WTC11 (cell line): ENCODE data around the gene HSPG2. TPM values are rescaled to one million over a fixed set of nuclear protein-coding genes. Genes with fewer than 3 reads are reported as not detected.

Experiments used
- ATAC-seq: fragments of 200-7000 bp; cut with Tn5 transposase; 2 replicates; pipeline ENCODE4 v1.10.0; 2021; ENCODE audit warnings: mild to moderate bottlenecking, moderate library complexity
- CTCF ChIA-PET: fragments of 300-600 bp; sonication (Branson Sonifier 250); formaldehyde crosslinking; loops from one replicate; lab custom pipeline; 2021; ENCODE audit warnings: antibody characterized with exemption; lab: Charles Lee
- POLR2A ChIA-PET: fragments of 350-600 bp; sonication (Branson Sonifier 250); formaldehyde crosslinking; loops from one replicate; lab custom pipeline; 2021; ENCODE audit warnings: antibody characterized with exemption; lab: Charles Lee
- DNase-seq: peaks from one replicate; pipeline ENCODE4 v3.0.0; 2021; ENCODE audit warnings: low spot score
- H3K27ac Mint-ChIP-seq: 2 replicates; pipeline ENCODE4 v1.8.0; 2021; ENCODE audit warnings: mixed read lengths
- H3K27me3 Mint-ChIP-seq: 2 replicates; pipeline ENCODE4 v1.8.0; 2021; ENCODE audit warnings: low read depth, mild to moderate bottlenecking, moderate library complexity, mixed read lengths
- H3K36me3 Mint-ChIP-seq: 2 replicates; pipeline ENCODE4 v1.8.0; 2021; ENCODE audit warnings: mixed read lengths
- H3K4me1 Mint-ChIP-seq: 2 replicates; pipeline ENCODE4 v1.8.0; 2022; ENCODE audit warnings: mixed read lengths
- H3K4me3 Mint-ChIP-seq: 2 replicates; pipeline ENCODE4 v1.8.0; 2021; ENCODE audit warnings: mild to moderate bottlenecking, moderate library complexity, mixed read lengths
- H3K9me3 Mint-ChIP-seq: 2 replicates; pipeline ENCODE4 v1.8.0; 2021; ENCODE audit warnings: mixed read lengths
- EMX1 ChIP-seq: fragments of 250-450 bp; sonication (Bioruptor Pico); IDR thresholded peaks from 2 replicates; pipeline ENCODE4 v1.8.0; 2021; ENCODE audit warnings: mild to moderate bottlenecking
- MXD4 ChIP-seq: fragments of 250-450 bp; sonication (Bioruptor Pico); IDR thresholded peaks from 2 replicates; pipeline ENCODE4 v1.8.0; 2021; ENCODE audit warnings: mild to moderate bottlenecking, moderate library complexity, borderline replicate concordance
- NR1H2 ChIP-seq: sonication (generic); formaldehyde crosslinking; IDR thresholded peaks from 2 replicates; pipeline ENCODE4 v1.9.0; 2021; ENCODE audit warnings: mild to moderate bottlenecking, moderate library complexity, missing genetic modification reagents
- RELA ChIP-seq: sonication (generic); formaldehyde crosslinking; IDR thresholded peaks from 2 replicates; pipeline ENCODE4 v1.8.1; 2022; ENCODE audit warnings: missing genetic modification reagents, mild to moderate bottlenecking, borderline replicate concordance
- ZNF317 ChIP-seq: sonication (generic); formaldehyde crosslinking; IDR thresholded peaks from 2 replicates; pipeline ENCODE4 v1.8.1; 2023; ENCODE audit warnings: low read depth, mild to moderate bottlenecking, moderate library complexity, missing genetic modification reagents, borderline replicate concordance
- total RNA-seq: library from RNA; stranded (reverse); gene quantifications from 3 replicates; pipeline ENCODE4 v1.2.3, GENCODE V29; 2021
- TF ChIP-seq, protein P1 (sequence below): fragments of 250-450 bp; sonication (Bioruptor Pico); IDR thresholded peaks from 2 replicates; pipeline ENCODE4 v2.1.2; 2022; ENCODE audit warnings: mild to moderate bottlenecking, moderate library complexity
- TF ChIP-seq, protein P2 (sequence below): fragments of 250-450 bp; sonication (Bioruptor Pico); IDR thresholded peaks from 2 replicates; pipeline ENCODE4 v1.9.0; 2021; ENCODE audit warnings: mild to moderate bottlenecking, borderline replicate concordance
- TF ChIP-seq, protein P3 (sequence below): sonication (generic); formaldehyde crosslinking; IDR thresholded peaks from 2 replicates; pipeline ENCODE4 v1.8.1; 2022; ENCODE audit warnings: low read depth, missing genetic modification reagents, borderline replicate concordance
- TF ChIP-seq, protein P4 (sequence below): sonication (generic); formaldehyde crosslinking; IDR thresholded peaks from 2 replicates; pipeline ENCODE4 v1.8.1; 2023; ENCODE audit warnings: mild to moderate bottlenecking, moderate library complexity, missing genetic modification reagents
- TF ChIP-seq, protein P5 (sequence below): sonication (generic); formaldehyde crosslinking; IDR thresholded peaks from 2 replicates; pipeline ENCODE4 v1.8.0; 2023; ENCODE audit warnings: missing genetic modification reagents
- TF ChIP-seq, protein P6 (sequence below): fragments of 250-450 bp; sonication (Bioruptor Pico); IDR thresholded peaks from 2 replicates; pipeline ENCODE4 v1.9.0; 2021; ENCODE audit warnings: moderate library complexity, mild to moderate bottlenecking, inconsistent platforms, borderline replicate concordance
- TF ChIP-seq, protein P7 (sequence below): sonication (generic); formaldehyde crosslinking; IDR thresholded peaks from 2 replicates; pipeline ENCODE4 v1.8.0; 2022; ENCODE audit warnings: mild to moderate bottlenecking, missing genetic modification reagents

HSPG2 gene
- total RNA-seq, 1 experiment from 2014 or later, result 120 TPM

DNA sequence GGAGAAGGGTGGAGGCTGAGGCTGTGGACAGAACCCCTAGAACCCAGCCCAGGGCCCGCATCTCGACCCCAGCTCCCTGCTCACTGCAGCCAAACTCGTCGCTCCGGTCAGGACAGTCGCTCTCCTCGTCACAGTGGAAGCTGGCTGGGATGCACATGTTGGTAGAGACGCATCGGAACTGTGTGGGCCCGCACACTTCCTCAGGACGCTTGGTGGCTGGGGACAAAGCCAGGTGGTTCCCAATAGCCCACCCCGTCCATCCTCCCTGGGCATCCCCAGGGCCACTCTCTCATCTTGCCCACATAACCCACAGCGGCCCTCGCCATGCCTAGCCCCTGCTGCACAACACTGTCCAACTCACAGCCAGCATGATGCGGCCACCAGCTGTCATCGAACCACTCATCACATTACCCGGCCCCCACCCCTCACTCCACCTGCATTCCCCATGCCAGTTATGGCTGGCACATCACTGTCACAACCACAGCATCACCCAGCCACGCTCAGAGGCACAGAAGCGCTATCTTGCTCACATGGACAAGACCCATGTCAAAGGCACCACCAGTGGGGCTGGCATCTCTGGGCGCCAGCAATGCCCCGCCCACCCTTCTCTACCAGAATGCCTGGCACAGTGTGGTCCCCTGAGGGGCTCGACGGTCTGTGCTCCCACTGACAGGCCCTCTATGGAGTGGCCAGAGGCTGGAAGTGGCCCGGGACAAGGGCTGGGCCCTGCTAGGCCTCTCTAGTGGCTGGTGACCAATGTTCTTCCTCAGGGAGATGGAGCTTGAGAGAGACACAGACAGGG, 51.7 kb downstream of the HSPG2 start:
- peaks cover 25% of the 10 kb centered on the region for H3K36me3 Mint-ChIP-seq
- no peaks in the 10 kb centered on the region for H3K4me1 Mint-ChIP-seq
- DNase-seq, result no peak
- H3K4me3 Mint-ChIP-seq, result no peak overlapping the region
- POLR2A ChIA-PET, result no interaction called here
- no peak for TF ChIP-seq RELA (CRISPR knock-in tag)
- TF ChIP-seq, protein P1, sequence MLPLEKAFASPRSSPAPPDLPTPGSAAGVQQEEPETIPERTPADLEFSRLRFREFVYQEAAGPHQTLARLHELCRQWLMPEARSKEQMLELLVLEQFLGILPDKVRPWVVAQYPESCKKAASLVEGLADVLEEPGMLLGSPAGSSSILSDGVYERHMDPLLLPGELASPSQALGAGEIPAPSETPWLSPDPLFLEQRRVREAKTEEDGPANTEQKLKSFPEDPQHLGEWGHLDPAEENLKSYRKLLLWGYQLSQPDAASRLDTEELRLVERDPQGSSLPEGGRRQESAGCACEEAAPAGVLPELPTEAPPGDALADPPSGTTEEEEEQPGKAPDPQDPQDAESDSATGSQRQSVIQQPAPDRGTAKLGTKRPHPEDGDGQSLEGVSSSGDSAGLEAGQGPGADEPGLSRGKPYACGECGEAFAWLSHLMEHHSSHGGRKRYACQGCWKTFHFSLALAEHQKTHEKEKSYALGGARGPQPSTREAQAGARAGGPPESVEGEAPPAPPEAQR (CRISPR knock-in tag), result no peak
- TF ChIP-seq, protein P2, sequence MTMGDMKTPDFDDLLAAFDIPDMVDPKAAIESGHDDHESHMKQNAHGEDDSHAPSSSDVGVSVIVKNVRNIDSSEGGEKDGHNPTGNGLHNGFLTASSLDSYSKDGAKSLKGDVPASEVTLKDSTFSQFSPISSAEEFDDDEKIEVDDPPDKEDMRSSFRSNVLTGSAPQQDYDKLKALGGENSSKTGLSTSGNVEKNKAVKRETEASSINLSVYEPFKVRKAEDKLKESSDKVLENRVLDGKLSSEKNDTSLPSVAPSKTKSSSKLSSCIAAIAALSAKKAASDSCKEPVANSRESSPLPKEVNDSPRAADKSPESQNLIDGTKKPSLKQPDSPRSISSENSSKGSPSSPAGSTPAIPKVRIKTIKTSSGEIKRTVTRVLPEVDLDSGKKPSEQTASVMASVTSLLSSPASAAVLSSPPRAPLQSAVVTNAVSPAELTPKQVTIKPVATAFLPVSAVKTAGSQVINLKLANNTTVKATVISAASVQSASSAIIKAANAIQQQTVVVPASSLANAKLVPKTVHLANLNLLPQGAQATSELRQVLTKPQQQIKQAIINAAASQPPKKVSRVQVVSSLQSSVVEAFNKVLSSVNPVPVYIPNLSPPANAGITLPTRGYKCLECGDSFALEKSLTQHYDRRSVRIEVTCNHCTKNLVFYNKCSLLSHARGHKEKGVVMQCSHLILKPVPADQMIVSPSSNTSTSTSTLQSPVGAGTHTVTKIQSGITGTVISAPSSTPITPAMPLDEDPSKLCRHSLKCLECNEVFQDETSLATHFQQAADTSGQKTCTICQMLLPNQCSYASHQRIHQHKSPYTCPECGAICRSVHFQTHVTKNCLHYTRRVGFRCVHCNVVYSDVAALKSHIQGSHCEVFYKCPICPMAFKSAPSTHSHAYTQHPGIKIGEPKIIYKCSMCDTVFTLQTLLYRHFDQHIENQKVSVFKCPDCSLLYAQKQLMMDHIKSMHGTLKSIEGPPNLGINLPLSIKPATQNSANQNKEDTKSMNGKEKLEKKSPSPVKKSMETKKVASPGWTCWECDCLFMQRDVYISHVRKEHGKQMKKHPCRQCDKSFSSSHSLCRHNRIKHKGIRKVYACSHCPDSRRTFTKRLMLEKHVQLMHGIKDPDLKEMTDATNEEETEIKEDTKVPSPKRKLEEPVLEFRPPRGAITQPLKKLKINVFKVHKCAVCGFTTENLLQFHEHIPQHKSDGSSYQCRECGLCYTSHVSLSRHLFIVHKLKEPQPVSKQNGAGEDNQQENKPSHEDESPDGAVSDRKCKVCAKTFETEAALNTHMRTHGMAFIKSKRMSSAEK (CRISPR knock-in tag), result no peak
- no peak for TF ChIP-seq NR1H2 (CRISPR knock-in tag)
- TF ChIP-seq, protein P3, sequence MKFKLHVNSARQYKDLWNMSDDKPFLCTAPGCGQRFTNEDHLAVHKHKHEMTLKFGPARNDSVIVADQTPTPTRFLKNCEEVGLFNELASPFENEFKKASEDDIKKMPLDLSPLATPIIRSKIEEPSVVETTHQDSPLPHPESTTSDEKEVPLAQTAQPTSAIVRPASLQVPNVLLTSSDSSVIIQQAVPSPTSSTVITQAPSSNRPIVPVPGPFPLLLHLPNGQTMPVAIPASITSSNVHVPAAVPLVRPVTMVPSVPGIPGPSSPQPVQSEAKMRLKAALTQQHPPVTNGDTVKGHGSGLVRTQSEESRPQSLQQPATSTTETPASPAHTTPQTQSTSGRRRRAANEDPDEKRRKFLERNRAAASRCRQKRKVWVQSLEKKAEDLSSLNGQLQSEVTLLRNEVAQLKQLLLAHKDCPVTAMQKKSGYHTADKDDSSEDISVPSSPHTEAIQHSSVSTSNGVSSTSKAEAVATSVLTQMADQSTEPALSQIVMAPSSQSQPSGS (CRISPR knock-in tag), result no peak
- no peak for TF ChIP-seq MXD4
- TF ChIP-seq, protein P4, sequence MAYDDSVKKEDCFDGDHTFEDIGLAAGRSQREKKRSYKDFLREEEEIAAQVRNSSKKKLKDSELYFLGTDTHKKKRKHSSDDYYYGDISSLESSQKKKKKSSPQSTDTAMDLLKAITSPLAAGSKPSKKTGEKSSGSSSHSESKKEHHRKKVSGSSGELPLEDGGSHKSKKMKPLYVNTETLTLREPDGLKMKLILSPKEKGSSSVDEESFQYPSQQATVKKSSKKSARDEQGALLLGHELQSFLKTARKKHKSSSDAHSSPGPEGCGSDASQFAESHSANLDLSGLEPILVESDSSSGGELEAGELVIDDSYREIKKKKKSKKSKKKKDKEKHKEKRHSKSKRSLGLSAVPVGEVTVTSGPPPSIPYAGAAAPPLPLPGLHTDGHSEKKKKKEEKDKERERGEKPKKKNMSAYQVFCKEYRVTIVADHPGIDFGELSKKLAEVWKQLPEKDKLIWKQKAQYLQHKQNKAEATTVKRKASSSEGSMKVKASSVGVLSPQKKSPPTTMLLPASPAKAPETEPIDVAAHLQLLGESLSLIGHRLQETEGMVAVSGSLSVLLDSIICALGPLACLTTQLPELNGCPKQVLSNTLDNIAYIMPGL, result no peak
- TF ChIP-seq, protein P5, sequence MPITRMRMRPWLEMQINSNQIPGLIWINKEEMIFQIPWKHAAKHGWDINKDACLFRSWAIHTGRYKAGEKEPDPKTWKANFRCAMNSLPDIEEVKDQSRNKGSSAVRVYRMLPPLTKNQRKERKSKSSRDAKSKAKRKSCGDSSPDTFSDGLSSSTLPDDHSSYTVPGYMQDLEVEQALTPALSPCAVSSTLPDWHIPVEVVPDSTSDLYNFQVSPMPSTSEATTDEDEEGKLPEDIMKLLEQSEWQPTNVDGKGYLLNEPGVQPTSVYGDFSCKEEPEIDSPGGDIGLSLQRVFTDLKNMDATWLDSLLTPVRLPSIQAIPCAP (CRISPR knock-in tag), result no peak
- no peak for TF ChIP-seq EMX1
- TF ChIP-seq, protein P6, sequence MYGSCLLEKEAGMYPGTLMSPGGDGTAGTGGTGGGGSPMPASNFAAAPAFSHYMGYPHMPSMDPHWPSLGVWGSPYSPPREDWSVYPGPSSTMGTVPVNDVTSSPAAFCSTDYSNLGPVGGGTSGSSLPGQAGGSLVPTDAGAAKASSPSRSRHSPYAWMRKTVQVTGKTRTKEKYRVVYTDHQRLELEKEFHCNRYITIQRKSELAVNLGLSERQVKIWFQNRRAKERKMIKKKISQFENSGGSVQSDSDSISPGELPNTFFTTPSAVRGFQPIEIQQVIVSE (CRISPR knock-in tag), result no peak
- TF ChIP-seq ZNF317 (CRISPR knock-in tag), result no peak
- TF ChIP-seq, protein P7, sequence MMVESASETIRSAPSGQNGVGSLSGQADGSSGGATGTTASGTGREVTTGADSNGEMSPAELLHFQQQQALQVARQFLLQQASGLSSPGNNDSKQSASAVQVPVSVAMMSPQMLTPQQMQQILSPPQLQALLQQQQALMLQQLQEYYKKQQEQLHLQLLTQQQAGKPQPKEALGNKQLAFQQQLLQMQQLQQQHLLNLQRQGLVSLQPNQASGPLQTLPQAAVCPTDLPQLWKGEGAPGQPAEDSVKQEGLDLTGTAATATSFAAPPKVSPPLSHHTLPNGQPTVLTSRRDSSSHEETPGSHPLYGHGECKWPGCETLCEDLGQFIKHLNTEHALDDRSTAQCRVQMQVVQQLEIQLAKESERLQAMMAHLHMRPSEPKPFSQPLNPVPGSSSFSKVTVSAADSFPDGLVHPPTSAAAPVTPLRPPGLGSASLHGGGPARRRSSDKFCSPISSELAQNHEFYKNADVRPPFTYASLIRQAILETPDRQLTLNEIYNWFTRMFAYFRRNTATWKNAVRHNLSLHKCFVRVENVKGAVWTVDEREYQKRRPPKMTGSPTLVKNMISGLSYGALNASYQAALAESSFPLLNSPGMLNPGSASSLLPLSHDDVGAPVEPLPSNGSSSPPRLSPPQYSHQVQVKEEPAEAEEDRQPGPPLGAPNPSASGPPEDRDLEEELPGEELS (CRISPR knock-in tag), result no peak
- H3K27me3 Mint-ChIP-seq, result no peaks in the 10 kb centered on the region
- no peak overlapping the region for H3K27ac Mint-ChIP-seq
- no peak for ATAC-seq
- H3K9me3 Mint-ChIP-seq, result no peaks in the 10 kb centered on the region
- CTCF ChIA-PET, result no interaction called here
